Measurements from ENCODE around the gene ANKS1A. TPM values are rescaled to one million over a fixed set of nuclear protein-coding genes. Genes with fewer than 3 reads are reported as not detected.
A peak's percentile ranks its signal among the peaks of the same experiment; 100 is the strongest.

The ANKS1A gene
- total RNA-seq, 4 donors from 2014 or later = 5.3 to 8.6 (median 7.0) TPM

DNA sequence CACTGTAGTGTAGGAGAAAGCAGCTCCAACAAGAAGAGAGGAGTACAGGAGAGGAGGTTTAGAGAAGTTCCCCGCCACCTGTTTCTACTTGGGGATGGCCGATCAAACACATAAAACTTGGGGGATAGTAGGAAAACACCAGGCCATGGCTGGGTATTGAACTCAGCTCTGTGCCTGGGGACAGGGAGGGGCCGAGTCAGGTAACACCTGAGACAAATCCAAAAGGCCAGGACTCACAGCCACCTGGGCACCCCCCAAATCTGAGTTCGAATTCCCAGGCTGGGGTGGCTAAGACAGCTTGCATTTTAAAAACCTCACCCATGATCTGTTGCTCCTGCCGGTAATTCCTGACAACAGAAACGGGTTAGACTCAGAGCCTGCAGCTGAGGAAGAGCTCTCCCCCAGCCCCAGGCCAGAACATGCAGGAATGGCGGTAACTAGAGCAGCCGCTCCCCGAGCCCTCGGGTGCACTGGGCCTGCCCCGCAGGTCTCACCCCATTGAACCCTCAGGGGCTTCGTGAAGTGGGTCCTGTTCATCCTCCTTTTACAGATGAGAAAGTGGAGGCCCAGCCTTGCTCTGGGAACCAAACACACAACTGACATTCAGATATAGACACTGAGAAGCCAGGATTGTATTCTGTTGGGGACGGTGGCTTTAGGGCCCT lies 191.1 kb downstream of the ANKS1A start:
- peaks cover 0 to 65% of the 10 kb centered on the region in 2 donors for H3K36me3 ChIP-seq
- no peak for TF ChIP-seq CTCF (IDR thresholded peaks at IDR 0.05 in 4 of 5, conservative IDR thresholded peaks at IDR 0.05 in 1 of 5)
- TF ChIP-seq POLR2A (IDR thresholded peaks at IDR 0.05) = no peak
- DNase-seq (peak in 1 of 2 donors; percentile 4), ATAC-seq (no peak)
- no peaks in the 10 kb centered on the region for H3K27me3 ChIP-seq
- no peak overlapping the region for H3K4me3 ChIP-seq
- no peak overlapping the region for H3K27ac ChIP-seq
- H3K9me3 ChIP-seq = no peaks in the 10 kb centered on the region
- in situ Hi-C loops (cut with MboI; ENCODE audit: low sequenced_read_pairs in 4 of 4) = no loop called here
- intact Hi-C loops (cut with DNase I; ENCODE audit: low total_unique reads) = no loop called here
- H3K4me1 ChIP-seq = no peaks in the 10 kb centered on the region

GRCh38 chr6:35080821-35081425 lies 191.9 kb downstream of the ANKS1A start:
- Histone ChIP-seq H3K4me1 (no peaks in the 10 kb centered on the region), H3K4me3 (no peak overlapping the region), H3K27ac (peak overlapping the region in 2 of 4 donors; percentile 23 to 53), H3K36me3 (peaks cover 0 to 72% of the 10 kb centered on the region in 2 donors), H3K27me3 (no peaks in the 10 kb centered on the region), H3K9me3 (no peaks in the 10 kb centered on the region)
- no peak for DNase-seq
- in situ Hi-C loops (cut with MboI; ENCODE audit: low sequenced_read_pairs in 4 of 4) (no loop called here), intact Hi-C loops (cut with DNase I; ENCODE audit: low total_unique reads) (no loop called here)
- no peak for TF ChIP-seq CTCF (IDR thresholded peaks at IDR 0.05 in 4 of 5, conservative IDR thresholded peaks at IDR 0.05 in 1 of 5)
- TF ChIP-seq POLR2A (IDR thresholded peaks at IDR 0.05) = no peak
- ATAC-seq = no peak

DNA sequence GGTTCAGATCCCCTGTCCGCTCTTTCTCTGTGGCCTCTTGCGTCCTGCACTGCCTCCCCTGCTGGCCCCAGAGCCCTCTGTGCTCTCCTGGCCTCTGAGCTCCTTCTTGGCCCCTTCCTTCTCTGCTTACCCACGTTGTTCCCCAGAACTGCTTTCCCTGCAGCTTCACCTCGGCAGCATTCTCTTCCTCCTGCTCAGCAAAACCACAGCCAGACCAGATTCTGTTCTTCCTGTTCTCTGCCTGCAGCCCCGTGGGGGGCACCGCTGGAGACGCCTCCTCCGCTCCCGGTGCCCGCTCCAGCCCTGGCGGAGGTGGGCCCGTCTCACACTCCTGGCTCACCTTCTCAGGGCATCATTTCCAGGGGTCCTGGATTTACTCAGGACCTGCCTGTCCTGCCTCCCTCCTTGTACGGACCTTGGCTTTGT lies 192.4 kb downstream of the ANKS1A start:
- intact Hi-C loops (cut with DNase I; ENCODE audit: low total_unique reads) = no loop called here
- Histone ChIP-seq H3K36me3 (peaks cover 0 to 78% of the 10 kb centered on the region in 2 donors), H3K9me3 (no peaks in the 10 kb centered on the region), H3K27ac (peak overlapping the region in 3 of 4 donors; percentile 23 to 53 (median 51)), H3K4me3 (no peak overlapping the region), H3K4me1 (no peaks in the 10 kb centered on the region), H3K27me3 (no peaks in the 10 kb centered on the region)
- ATAC-seq (no peak), DNase-seq (no peak)
- in situ Hi-C loops (cut with MboI; ENCODE audit: low sequenced_read_pairs in 4 of 4) = no loop called here
- TF ChIP-seq POLR2A (IDR thresholded peaks at IDR 0.05) (no peak), CTCF (IDR thresholded peaks at IDR 0.05 in 4 of 5, conservative IDR thresholded peaks at IDR 0.05 in 1 of 5) (no peak)

DNA sequence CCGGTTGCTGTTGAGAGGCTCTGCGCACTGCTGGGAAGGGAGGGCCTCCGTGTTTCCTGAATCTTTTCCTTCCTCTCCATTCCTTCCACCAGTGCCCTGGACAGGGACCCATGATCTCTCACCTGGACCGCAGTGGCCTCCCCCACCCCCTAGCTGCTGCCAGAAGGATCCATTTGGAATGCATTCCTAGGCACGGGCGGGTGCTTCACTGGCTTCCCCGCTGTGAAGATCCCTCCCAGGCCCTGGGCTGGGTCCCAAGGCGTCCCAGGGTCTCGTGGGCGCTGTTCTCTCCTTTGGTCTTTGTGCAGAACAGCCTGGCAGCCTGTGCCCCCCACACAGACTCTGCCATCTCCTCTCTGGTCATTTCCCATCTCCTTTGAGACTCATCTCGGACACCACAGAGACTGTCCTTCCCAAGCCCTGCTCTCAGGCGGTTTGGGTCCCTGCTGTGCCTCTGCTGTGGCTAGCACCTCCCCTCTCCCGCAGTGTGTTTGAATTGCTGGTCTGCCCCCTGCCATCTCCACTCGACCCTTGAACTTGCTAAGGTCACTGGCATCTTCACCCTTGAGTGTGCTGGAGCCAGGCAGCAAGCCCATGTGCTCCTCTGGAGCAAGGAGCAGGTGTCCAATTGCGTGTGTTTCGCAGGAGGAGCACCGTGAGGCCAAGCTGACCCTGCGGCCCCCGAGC lies 193.1 kb downstream of the ANKS1A start:
- H3K9me3 ChIP-seq = no peaks in the 10 kb centered on the region
- intact Hi-C loops (cut with DNase I; ENCODE audit: low total_unique reads) = no loop called here

More for the DNA sequence above, 193.1 kb downstream of the ANKS1A start:
- Histone ChIP-seq H3K36me3 (peaks cover 0 to 85% of the 10 kb centered on the region in 2 donors), H3K4me3 (no peak overlapping the region), H3K27ac (peak overlapping the region in 2 of 4 donors; percentile 23 to 53), H3K27me3 (no peaks in the 10 kb centered on the region), H3K4me1 (no peaks in the 10 kb centered on the region)
- in situ Hi-C loops (cut with MboI; ENCODE audit: low sequenced_read_pairs in 4 of 4) = no loop called here
- TF ChIP-seq CTCF (IDR thresholded peaks at IDR 0.05 in 4 of 5, conservative IDR thresholded peaks at IDR 0.05 in 1 of 5) (no peak), POLR2A (IDR thresholded peaks at IDR 0.05) (no peak)
- ATAC-seq = peak; percentile 6 to 17
- DNase-seq = no peak
